AG08395 (cell line): ENCODE measurements around the gene CELSR3.
A peak's percentile ranks its signal among the peaks of the same experiment; 100 is the strongest.

Experiments used
- DNase-seq: peaks from one replicate; pipeline ENCODE4 v3.0.0; 2012; ENCODE audit warnings: mixed read lengths, low spot score

Gene CELSR3

GRCh38 chr3:48660800-48661400, 1.8 kb downstream of the CELSR3 start:
- DNase-seq, result no peak

- no peak for DNase-seq
Observed at GRCh38 chr3:48656841-48657281, 5.8 kb downstream of the CELSR3 start.

- DNase-seq, result peak; percentile 79
Observed at GRCh38 chr3:48656061-48656840, 6.4 kb downstream of the CELSR3 start.

- no peak for DNase-seq
Observed at GRCh38 chr3:48655606-48656005, 7.1 kb downstream of the CELSR3 start.

GRCh38 chr3:48655063-48655462, 7.6 kb downstream of the CELSR3 start:
- no peak for DNase-seq

- DNase-seq, result no peak
Observed at GRCh38 chr3:48652923-48653715, 9.6 kb downstream of the CELSR3 start.

GRCh38 chr3:48651771-48652170, 10.9 kb downstream of the CELSR3 start:
- no peak for DNase-seq

GRCh38 chr3:48650723-48651122, 12.0 kb downstream of the CELSR3 start:
- DNase-seq, result no peak

- DNase-seq, result no peak
Observed at GRCh38 chr3:48648188-48648850, 14.4 kb downstream of the CELSR3 start.

- DNase-seq, result no peak
Observed at GRCh38 chr3:48647714-48648113, 15.0 kb downstream of the CELSR3 start.

GRCh38 chr3:48644898-48645760, 17.6 kb downstream of the CELSR3 start:
- DNase-seq, result no peak

- DNase-seq, result no peak
Observed at GRCh38 chr3:48642605-48643004, 20.1 kb downstream of the CELSR3 start.

GRCh38 chr3:48641396-48641795, 21.3 kb downstream of the CELSR3 start:
- DNase-seq, result no peak

GRCh38 chr3:48639944-48640606, 22.6 kb downstream of the CELSR3 start:
- no peak for DNase-seq

- no peak for DNase-seq
Observed at GRCh38 chr3:48637305-48637704, 25.4 kb downstream of the CELSR3 start.

- no peak for DNase-seq
Observed at GRCh38 chr3:48636149-48636655, 26.5 kb downstream of the CELSR3 start.

GRCh38 chr3:48635222-48636021, 27.3 kb downstream of the CELSR3 start, which contains the start of gene SLC26A6:
SLC26A6 (minus strand) TSS chr3:48635461; CDS start chr3:48635393, 68 bp downstream.
- peak; percentile 100 for DNase-seq

GRCh38 chr3:48634661-48635221, 27.9 kb downstream of the CELSR3 start:
- peak; percentile 78 for DNase-seq

- DNase-seq, result no peak
Observed at GRCh38 chr3:48633743-48634142, 28.9 kb downstream of the CELSR3 start.
